ENCODE measurements around the gene UBAP2L.
"Not testable (repeated sequence)": the region's sequence is repeated elsewhere in the genome, so short reads cannot be mapped to it uniquely, and the experiment has no call there.

The UBAP2L gene

GRCh38 chr1:154307670-154308270 is 87.0 kb downstream of the UBAP2L start:
- DNase-seq (ENCODE audit: low read depth in 2 of 2) = not testable (repeated sequence)

- DNase-seq (ENCODE audit: low read depth in 2 of 2) = not testable (repeated sequence)
Measured at GRCh38 chr1:154309136-154309535, 88.4 kb downstream of the UBAP2L start.

- DNase-seq (ENCODE audit: low read depth in 2 of 2) = not testable (repeated sequence)
Measured at GRCh38 chr1:154312229-154313065, 91.7 kb downstream of the UBAP2L start.

- no peak for DNase-seq (ENCODE audit: low read depth in 2 of 2)
Measured at GRCh38 chr1:154313066-154313356, 92.3 kb downstream of the UBAP2L start.

GRCh38 chr1:154314226-154314625 is 93.5 kb downstream of the UBAP2L start:
- not testable (repeated sequence) for DNase-seq (ENCODE audit: low read depth in 2 of 2)

- DNase-seq (ENCODE audit: low read depth in 2 of 2) = no peak
Measured at GRCh38 chr1:154316704-154317103, 95.9 kb downstream of the UBAP2L start.

GRCh38 chr1:154318386-154318785 is 97.6 kb downstream of the UBAP2L start:
- DNase-seq (ENCODE audit: low read depth in 2 of 2) = no peak
